Testis (tissue), 2 donors: Measurements from ENCODE around the gene CCDC149.

Source experiments
- POLR2A ChIP-seq: fragments of 450-650 bp; IDR thresholded peaks from one replicate; pipeline ENCODE4 v1.6.1; 2017; ENCODE audit warnings: antibody characterized with exemption, mild to moderate bottlenecking, moderate library complexity
- TF ChIP-seq, protein P1 (sequence below), 3 experiments: fragments of 450-650 bp in 2 of 3; fragments of 200-600 bp in 1 of 3; sonication (generic) in 1 of 3; IDR thresholded peaks; one replicate each; pipeline ENCODE4 v1.5.1; 2016 to 2019; ENCODE audit warnings: antibody characterized with exemption in 3 of 3, mild to moderate bottlenecking in 2 of 3, moderate library complexity in 1 of 3

DNA sequence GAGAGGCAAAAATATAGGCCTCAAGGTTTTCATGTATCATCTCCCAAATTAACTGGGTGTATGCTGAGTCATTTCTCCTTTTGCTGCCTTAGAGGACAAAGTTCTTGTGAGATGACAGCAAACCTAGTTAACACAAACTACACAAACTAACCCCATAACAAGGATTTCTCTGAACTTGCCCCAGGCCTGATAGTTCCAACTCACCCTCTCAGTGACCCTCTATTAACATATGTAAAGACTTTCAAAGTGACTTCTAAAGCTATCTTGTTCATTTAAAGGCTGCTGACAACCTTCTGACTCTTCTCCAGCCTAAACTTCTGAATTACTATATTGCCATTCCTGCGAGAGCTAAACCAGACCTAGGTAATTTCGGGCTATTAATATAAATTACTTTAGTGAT is 43.2 kb upstream of the CCDC149 start:
- TF ChIP-seq, protein P1, sequence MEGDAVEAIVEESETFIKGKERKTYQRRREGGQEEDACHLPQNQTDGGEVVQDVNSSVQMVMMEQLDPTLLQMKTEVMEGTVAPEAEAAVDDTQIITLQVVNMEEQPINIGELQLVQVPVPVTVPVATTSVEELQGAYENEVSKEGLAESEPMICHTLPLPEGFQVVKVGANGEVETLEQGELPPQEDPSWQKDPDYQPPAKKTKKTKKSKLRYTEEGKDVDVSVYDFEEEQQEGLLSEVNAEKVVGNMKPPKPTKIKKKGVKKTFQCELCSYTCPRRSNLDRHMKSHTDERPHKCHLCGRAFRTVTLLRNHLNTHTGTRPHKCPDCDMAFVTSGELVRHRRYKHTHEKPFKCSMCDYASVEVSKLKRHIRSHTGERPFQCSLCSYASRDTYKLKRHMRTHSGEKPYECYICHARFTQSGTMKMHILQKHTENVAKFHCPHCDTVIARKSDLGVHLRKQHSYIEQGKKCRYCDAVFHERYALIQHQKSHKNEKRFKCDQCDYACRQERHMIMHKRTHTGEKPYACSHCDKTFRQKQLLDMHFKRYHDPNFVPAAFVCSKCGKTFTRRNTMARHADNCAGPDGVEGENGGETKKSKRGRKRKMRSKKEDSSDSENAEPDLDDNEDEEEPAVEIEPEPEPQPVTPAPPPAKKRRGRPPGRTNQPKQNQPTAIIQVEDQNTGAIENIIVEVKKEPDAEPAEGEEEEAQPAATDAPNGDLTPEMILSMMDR (IDR thresholded peaks at IDR 0.05) = no peak
- no peak for TF ChIP-seq POLR2A
